GM10266 (cell line): ENCODE data around the gene DTNBP1.

ENCODE experiments used
- DNase-seq: peaks from one replicate; pipeline ENCODE4 v3.0.0; 2012; ENCODE audit errors: extremely low spot score
- CTCF ChIP-seq: IDR thresholded peaks from 2 replicates; pipeline ENCODE4 v1.5.1; 2012; ENCODE audit warnings: mild to moderate bottlenecking, low read depth; ENCODE audit not compliant: control insufficient read depth, insufficient read depth; ENCODE audit errors: missing control alignments

Gene DTNBP1

GRCh38 chr6:15507221-15507620, 155.6 kb downstream of the DTNBP1 start:
- TF ChIP-seq CTCF = no peak
- no peak for DNase-seq

- DNase-seq = no peak
- no peak for TF ChIP-seq CTCF
Measured at GRCh38 chr6:15506066-15506465, 156.8 kb downstream of the DTNBP1 start.

DNA sequence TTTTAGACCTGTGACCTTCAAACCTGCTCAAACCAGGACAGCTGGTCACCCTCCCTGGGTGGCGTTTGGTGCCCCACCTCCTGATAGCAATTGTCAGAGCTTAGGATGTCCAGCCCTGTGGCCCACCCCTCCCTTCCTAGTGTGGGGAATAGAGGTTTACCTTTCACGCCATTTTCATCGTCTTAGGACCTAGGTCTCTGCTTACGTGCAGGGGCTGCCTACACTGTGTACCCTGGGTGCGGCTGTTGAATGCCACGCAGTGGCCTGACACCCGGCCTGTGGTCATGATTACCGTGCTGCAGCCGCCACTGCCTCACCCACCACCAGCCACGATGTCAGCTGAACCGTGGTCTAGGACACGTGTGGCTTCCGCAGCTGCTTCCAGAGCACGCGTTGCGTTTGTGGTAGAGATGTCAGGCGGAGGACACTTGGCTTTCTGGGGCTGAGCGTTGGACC, 157.3 kb downstream of the DTNBP1 start:
- TF ChIP-seq CTCF = no peak
- DNase-seq = no peak

DNA sequence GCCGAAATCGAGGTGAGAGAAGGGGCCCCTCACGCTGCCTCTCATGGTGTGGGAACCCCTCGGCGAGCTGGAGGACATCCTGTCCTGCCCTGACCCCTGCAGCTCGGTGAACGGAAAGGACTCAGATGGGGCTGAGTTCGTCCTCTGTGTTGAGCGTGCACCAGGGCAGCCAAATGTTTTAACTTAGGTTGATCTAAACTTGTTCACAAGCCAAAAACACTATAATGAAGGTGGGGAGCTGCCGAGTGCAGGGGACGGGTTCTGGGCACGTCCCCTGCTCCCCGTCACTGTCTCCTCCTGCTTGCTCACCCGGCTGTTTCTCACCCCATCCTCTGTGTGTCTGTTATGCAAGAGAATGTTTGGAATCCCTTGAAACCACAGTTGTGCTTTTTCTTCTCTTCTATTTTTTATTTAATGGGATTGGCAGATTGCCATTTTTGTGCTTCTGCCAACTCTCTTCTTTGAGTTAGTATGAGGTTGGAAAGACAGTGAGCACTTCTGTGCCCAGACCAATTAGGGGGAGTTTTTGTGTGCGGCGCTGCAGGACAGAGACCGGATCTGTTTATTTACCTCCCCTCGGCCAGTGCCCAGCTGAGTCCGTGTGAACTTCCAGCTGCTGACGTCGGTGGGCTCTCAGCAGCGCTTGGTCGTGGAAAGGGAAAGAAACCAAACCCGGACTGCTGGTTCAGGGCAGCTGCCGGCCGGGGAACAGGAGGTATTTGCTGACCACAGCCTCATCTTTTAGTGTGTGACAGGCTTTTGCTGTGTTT, 158.1 kb downstream of the DTNBP1 start:
- no peak for DNase-seq
- TF ChIP-seq CTCF = no peak

DNA sequence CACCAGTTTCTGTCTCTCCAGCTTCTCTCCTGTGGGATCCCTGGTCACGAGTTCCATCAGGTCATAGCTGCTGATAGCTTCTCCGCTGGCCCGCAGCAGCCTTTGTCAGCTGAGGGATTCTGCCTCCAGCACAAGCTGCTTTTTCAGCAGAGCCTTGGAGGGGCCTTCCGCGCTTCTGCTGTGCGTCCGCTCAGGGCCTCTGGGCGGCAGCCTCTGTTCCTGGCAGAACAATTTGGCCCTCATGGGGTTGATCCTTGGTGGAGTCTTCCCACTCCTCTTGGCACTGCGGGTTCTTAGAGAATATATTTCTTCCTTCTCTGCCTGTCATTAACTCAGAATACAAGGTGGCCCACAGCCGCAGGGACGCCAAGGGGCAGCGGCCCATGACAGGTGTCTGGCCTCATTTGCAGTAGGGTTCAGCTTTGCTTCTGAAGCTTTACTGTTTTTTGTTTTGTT, 158.8 kb downstream of the DTNBP1 start:
- TF ChIP-seq CTCF = no peak
- no peak for DNase-seq

- no peak for DNase-seq
- TF ChIP-seq CTCF = no peak
Measured at GRCh38 chr6:15503346-15503680, 159.5 kb downstream of the DTNBP1 start.
